Stimulated activated CD4-positive, alpha-beta T cell treated with anti-CD3 and anti-CD28 coated beads, Interleukin-1b, Interleukin-23, amount 100 ng/mL, for 48 hours (primary cell): Measurements from ENCODE around the gene KLHL40.

Source experiments
- DNase-seq: peaks from one replicate; pipeline ENCODE4 v3.0.0-alpha.2; 2020

Gene KLHL40

GRCh38 chr3:42657675-42658074 lies 27.7 kb upstream of the KLHL40 start:
- no peak for DNase-seq

GRCh38 chr3:42658091-42658770 lies 27.1 kb upstream of the KLHL40 start:
- DNase-seq: no peak

DNA sequence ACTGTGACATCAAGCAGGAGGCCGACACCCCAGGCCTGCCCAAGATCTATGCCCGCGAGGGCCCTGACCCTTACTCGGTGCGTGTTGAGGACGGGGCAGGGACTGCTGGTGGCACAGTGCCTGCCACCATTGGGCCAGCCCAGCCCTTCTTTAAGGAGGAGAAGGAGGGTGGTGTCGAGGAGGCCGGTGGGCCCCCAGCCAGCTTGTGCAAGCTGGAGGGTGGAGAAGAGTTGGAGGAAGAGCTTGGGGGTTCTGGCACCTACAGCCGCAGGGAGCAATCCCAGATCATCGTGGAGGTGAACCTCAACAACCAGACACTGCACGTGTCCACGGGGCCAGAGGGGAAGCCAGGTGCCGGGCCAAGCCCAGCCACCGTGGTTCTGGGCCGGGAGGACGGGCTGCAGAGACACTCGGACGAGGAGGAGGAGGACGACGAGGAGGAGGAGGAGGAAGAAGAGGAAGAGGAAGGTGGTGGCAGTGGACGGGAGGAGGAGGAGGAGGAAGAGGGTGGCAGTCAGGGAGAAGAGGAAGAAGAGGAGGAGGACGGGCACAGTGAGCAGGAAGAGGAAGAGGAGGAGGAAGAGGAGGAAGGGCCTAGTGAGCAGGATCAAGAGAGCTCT lies 26.5 kb upstream of the KLHL40 start:
- DNase-seq: no peak

- DNase-seq: no peak
Observed at GRCh38 chr3:42659451-42660130, 25.7 kb upstream of the KLHL40 start.

DNA sequence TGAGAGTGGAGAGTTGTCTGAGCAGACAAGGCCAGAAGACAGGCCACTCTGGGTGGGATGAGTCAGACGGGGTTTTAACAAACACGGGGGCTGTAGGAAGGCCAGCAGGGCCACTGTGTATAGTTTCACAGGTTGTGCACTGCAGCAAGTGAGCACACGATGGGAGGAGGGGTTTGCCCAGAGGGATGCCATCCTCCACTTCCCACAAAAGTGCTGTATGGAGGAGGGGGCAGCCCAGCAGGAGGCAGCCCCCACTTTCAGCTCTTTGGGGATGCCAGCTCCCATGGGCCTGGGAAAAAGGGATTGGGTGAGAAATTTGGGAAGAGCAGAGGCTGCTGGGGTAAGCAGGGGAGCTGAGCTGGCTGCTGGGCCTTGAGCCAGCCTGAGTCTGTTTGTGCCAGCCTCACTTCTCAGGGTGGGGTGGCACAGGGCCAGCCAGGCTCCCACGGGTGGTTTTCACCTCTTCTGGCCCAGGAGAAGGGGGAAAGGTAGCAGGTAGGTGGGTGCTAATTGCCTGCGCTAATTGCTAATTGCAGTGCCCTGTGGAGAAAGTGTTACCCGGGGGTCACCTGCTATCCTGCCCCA lies 25.1 kb upstream of the KLHL40 start:
- DNase-seq: no peak

DNA sequence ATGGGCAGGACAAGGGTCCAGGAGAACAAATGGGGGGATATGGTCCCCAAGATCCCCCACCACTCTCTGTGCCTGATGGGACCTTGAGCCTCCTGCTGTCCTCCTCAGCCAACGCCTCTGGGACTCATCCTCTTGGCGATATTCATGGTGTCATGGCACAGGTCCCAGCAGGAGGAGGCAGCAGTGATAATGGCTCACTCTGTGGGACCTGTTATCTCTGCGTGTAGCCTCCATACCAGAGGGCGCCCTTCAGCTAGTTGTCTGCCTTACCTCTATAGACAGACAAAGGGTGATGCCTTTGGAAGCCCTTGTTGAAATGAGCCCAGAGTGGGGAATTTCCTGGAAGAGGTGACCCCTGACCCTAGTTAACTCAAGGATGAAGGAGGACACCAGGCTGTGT lies 24.4 kb upstream of the KLHL40 start:
- DNase-seq: no peak

DNA sequence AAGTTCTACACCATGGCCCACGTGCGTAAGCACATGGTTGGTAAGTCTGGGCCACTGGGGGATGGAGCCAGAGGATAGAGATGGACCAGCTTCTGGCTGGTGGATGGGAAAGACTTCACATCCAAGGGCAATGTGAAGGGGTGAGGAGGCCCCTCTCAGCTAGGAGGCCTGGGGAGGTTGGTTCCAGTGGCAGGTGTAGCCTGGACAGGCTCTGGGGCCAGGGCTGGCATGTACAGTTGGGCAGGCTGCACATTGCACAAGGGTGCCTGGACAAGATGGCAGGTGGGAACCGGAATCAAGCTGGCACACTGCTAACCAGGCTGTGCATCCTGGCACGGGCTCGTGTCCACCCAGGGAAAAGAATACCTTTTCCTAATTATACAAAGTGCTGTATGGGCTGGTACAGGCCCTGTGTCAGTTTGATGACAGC lies 23.7 kb upstream of the KLHL40 start:
- DNase-seq: no peak

- DNase-seq: no peak
Observed at GRCh38 chr3:42662037-42662812, 23.1 kb upstream of the KLHL40 start.

DNA sequence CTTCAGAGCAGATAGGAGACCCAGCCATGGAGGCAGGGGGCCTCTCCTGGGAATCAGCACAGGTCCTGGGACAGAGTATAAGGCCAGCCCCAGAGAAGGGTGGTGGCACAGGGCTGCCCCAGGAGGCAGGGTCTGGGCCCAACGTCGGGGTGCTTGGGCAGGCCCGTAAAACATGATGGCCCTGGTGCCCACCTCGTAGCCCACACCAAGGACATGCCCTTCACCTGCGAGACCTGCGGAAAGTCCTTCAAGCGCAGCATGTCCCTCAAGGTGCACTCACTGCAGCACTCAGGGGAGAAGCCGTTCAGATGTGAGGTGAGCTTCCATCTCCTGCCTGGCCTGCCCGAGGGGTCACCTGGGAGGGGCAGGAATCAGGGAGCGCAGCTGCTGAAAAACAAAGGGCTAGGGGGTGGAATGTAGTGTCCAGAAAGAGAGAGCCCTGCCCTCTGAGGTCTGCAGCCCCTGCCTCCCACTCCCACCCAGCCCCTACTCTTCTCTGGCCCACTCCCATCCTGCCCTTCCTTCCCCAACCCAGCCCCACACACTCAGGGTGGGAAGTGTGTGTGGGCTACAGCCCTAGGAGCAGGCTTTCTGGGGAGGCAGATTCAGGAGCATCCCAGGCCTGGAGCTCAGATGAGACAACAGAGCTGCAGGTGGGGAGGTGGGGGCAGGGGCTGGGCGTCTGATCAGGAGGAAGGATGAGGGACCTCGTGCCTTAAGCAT lies 22.4 kb upstream of the KLHL40 start:
- DNase-seq: no peak

DNA sequence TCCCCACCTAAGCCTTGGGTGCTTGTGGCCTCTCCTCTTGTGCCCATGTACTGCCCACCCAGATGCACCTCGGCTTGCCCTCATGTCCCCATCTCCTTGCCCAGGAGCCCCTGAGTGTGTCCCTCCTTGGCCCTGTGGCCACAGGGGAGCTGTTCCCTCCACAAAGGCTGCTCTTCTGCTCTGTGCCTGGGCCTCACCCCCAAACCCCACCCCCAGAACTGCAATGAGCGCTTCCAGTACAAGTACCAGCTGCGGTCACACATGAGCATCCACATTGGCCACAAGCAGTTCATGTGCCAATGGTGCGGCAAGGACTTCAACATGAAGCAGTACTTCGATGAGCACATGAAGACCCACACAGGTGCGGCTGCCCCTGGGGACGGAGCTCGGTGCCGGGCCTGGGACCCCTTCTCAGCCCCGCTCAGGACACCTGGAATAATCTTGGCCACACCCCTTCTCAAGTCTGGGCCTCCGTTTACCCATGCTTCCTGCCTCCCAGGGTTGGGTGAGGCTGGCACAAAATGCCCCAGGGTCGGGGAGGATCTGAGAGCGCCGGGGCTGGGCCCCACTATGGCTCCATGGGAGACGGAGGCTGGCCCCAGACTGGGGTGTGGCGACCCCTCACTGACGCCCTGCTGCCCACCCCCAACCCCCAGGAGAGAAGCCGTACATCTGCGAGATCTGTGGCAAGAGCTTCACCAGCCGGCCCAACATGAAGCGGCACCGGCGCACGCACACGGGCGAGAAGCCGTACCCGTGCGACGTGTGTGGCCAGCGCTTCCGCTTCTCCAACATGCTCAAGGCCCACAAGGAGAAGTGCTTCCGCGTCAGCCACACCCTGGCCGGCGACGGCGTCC lies 21.5 kb upstream of the KLHL40 start:
- no peak for DNase-seq

- DNase-seq: no peak
Observed at GRCh38 chr3:42664438-42664803, 20.9 kb upstream of the KLHL40 start.

GRCh38 chr3:42665050-42665878 lies 20.1 kb upstream of the KLHL40 start:
- no peak for DNase-seq

DNA sequence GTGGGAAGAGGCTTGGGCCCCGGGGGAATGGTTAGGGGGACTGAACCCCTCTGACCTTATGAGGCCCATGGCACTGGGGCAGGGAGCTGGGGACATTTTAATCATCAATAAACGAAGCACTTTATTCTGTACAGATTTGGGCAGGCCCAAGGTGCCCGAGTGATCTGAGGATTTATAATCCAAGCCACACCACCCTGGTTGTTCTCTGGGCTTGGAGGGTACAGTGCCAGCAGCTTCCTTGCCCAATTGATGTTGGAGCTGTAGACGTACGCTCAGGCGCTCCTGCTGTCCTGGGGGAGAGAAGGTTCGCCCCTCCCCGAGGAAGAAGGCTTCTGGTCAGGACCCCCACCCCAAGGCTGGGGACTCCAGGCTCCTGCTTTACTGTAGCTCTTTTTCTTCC lies 19.3 kb upstream of the KLHL40 start:
- no peak for DNase-seq

- no peak for DNase-seq
Observed at GRCh38 chr3:42666577-42666998, 18.7 kb upstream of the KLHL40 start.

DNA sequence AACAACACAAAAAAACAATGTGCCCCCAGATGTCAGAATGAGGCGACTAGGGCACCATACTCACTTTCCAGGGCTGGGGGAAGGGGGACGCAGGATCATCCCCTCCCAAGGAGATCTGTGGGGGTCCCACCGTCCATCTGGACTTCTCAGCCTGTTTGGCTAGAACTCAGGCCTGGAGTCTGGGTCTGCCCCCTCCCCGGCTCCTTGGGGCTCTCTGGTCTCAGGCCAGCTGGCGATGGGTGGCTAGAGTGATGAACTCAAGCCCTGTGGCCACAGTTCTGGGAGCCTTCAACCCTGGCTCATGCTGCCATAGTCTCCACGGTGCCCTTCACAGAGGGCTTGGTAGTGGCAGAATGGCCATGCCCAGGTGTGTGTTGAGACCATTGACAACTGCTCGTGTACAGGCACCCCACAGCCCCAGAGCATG lies 18.2 kb upstream of the KLHL40 start:
- DNase-seq: no peak

- no peak for DNase-seq
Observed at GRCh38 chr3:42667523-42668412, 17.6 kb upstream of the KLHL40 start.

- no peak for DNase-seq
Observed at GRCh38 chr3:42668413-42668760, 16.9 kb upstream of the KLHL40 start.

DNA sequence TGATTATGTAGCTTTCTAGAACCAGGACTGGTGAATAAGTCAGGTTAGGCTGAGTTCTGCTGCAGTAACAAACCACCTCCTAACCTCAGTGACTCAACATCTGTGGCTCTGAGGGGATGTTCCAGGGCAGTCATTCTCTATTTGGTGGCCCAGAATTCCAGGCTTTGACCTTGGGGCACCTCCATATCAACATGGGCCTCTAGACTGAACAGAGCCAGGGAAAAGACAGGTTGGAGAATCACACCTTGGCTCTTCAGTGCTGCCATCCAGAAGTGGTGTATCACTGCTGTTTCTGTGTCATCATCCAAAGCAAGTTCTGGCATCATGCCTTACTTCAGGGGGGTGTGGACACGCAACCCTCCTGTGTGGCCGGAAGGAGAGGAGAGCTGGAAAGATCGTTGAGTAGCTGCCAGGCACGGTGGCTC lies 16.5 kb upstream of the KLHL40 start:
- DNase-seq: no peak

DNA sequence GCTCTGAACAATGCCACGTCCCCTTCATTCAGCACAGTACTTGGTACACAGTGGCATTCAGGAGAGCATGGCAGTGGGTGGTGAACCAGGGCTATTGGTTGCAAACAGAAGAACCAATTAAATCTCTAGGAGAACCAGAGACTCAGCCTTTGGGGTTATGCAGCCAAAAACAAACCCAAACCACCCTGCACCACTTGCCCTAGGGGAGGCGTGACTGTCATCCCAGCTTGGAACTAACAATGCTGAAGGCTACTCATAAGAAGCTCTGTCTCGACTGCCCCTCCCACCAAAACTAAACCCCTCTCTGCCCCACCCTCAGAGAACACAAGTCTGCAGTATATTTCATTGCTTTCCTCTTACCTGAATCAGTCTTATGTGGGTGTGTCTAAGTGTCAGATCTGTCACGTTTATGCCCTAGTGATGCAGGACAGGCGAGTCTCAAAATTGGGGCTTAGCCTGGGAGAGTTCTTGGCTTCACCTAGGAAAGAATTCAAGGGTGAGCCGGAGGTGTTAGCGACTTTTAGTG lies 15.2 kb upstream of the KLHL40 start:
- no peak for DNase-seq
